HG03571 (cell line): ENCODE data around the gene UFC1.
A peak's percentile ranks its signal among the peaks of the same experiment; 100 is the strongest.

Experiments
- ATAC-seq: cut with Tn5 transposase; IDR thresholded peaks from one replicate; pipeline ENCODE4 v1.9.1; 2021; ENCODE audit not compliant: unreplicated experiment

UFC1 gene

GRCh38 chr1:161133220-161133740 is 20.5 kb upstream of the UFC1 start:
- no peak for ATAC-seq

- no peak for ATAC-seq
Observed at GRCh38 chr1:161137881-161138280, 15.9 kb upstream of the UFC1 start.

DNA sequence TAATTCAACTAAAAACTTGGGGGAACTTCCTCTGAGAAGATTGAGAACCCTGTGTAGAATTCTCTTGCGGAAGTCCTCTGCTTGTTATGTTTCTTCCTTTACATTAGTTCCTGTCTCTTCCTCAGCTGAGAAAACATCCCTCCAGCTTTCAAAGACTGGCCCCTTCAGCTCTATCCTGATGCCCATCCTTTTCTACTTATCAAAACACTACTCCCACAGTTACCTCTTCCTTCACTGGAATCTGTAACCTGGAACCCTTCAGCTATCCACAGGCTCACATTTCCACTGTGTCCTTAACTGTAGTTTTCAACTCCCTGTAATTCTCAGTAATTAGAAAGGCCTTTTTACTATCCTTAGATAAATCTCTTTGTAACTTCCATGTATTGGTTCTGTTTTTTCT is 15.3 kb upstream of the UFC1 start:
- no peak for ATAC-seq

DNA sequence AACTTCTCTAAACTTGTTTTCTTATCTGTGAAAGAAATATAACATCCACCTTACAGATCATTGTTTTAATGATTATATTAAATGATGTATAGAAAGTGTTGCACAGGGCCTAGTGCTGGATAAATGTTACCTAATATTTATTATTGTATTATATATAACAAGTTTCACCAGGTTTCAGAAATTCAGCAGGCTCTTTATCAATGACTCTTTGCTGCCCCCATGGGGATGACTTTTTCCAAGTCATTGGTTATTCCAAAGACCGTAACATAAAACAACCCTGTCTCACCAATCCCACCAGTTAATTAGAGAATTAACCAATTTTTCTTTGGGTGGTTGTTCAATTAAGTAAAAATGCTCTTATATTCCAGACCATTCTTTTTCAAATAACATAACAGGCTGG is 14.0 kb upstream of the UFC1 start:
- no peak for ATAC-seq

DNA sequence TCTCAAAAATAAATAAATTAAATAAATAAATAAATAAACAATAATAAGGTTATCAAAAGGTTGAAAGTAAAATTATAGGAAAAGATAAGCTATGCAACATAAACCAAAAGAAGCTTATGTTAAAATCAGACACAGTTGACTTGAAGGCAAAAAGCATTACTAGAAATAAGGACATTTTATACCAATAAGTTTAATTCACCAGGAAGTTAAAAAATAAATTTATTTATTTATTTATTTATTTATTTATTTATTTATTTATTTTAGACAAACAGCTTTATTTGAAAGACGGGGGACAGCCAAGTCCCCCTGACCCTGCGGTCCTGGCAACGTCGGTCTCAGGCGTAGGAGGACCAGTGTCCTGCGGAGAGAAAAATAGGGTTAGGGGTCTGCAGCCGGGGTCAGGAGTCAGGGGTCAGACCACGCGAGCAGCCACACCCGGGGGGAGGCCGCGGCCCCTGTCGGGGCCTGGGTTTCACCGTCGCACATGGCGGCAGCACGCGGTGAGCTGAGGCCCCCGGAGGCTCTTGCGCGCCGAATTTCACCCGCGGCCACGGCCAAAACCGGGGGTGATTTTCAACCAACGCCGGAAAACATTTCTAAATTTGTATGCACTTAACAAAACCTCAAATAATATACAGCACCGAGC is 12.9 kb upstream of the UFC1 start:
- no peak for ATAC-seq

- no peak for ATAC-seq
Observed at GRCh38 chr1:161145832-161146231, 7.9 kb upstream of the UFC1 start.

- ATAC-seq: no peak
Observed at GRCh38 chr1:161153176-161153575, 602 bp upstream of the UFC1 start.

- no peak for ATAC-seq
Observed at GRCh38 chr1:161157867-161158266, 4.1 kb downstream of the UFC1 start.

DNA sequence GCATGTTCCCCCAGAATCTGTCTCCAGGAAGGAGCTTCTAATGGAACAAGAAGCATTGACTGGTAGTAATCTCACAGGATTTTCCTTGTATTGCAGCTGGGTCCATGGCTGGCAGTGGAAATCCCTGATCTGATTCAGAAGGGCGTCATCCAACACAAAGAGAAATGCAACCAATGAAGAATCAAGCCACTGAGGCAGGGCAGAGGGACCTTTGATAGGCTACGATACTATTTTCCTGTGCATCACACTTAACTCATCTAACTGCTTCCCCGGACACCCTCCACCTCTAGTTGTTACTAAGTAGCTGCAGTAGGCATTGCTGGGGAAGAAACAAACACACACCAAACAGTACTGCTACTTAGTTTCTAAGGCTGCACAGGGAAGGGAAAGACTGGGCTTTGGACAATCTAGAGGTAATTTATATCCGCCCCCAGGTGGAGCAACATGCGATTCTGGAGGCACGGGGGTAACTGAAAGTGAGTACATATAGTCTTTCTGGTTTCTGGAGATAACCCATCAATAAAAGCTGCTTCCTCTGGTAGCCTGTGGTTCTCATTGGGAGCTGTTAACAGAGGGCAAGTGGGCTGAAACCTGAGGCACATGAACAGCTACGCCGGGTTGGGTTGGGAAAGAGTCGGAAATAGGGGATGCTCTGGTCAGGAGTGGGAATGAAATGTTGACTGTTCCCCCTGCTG is 4.7 kb downstream of the UFC1 start:
- no peak for ATAC-seq

DNA sequence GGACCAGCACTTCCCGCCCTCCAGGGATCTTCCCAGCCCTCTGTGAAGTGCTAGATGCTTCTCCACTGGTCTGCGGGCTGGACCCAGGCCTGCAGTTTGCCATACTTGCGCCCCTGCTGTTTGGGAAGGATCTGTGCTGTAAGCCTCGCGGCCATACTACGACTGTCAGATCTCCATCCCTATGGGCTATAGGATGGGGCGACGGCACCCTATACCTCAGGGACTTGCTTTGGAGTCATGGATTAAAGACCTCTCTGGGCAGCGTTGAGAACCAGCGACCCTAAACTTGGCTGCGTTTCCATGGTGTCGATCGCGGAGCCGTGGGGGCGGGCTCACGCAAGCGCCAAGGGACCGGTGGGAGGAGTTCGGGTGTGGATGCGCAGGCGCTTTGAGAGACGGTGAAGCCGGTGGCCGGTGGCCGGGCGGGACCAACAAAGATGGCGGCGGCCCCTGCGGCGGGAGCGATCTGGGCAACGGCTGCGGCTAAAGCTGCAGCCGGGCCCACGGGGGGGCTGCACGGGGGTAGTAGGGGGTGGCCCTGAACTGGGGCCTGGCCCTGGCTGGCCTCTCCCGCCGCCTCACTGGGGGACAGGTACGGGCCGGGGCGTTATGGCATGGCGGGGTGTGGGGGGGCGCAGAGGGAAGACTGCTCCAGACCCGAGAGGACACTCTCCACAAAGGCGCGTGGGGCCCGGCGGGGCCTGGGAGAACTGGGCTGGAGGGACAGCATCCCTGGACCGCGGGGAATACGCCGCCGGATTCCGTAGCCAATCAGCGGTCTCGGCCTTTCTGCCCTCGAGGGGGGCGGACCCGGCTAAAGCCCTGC is 5.5 kb downstream of the UFC1 start, which contains the start of gene USP21:
USP21 (plus strand) TSS at position 414 of the 826 bp plus-strand sequence. CDS start 1,141 bp downstream, outside the sequence.
- ATAC-seq: peak; percentile 82

DNA sequence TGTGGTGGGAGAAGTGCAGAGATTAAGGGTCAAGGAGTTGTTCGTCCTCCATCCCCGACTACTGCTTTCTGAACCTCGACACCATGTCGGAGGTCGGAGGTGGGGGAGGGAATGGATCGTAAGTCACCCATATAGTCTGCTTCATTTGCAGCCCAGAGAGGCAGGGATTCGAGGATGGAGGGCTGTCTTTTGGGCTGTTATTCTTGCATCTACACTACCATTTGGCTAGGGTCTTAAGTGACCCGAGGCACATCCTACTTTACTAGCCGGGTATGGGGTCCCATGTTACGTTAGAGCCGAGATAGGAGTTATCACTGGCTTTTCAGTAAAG is 6.1 kb downstream of the UFC1 start:
- ATAC-seq: no peak

DNA sequence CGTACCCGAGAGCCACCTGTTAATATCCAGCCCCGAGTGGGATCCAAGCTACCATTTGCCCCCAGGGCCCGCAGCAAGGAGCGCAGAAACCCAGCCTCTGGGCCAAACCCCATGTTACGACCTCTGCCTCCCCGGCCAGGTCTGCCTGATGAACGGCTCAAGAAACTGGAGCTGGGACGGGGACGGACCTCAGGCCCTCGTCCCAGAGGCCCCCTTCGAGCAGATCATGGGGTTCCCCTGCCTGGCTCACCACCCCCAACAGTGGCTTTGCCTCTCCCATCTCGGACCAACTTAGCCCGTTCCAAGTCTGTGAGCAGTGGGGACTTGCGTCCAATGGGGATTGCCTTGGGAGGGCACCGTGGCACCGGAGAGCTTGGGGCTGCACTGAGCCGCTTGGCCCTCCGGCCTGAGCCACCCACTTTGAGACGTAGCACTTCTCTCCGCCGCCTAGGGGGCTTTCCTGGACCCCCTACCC is 6.9 kb downstream of the UFC1 start:
- no peak for ATAC-seq

DNA sequence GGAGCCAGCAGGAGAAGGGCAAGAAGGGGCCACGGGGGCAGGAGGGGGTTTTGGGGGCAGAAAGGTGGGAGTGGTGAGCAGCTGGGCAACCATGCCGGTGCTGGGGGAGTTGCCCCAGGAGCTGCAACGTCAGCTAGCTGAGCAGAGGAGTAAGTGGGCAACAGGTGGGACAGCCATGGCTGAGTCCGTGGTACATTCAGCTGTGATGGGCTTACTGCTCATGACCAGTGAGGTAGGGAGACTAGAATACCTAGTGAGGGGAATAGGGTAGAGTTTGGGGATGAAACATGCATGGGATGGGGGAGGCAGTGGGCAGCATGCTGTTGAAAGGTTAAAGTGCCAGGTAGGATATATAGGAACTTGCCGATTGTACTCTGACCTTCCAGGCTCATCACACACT is 7.9 kb downstream of the UFC1 start:
- ATAC-seq: no peak

- ATAC-seq: no peak
Observed at GRCh38 chr1:161162052-161162451, 8.3 kb downstream of the UFC1 start.

GRCh38 chr1:161162806-161163205 is 9.0 kb downstream of the UFC1 start:
- ATAC-seq: no peak

DNA sequence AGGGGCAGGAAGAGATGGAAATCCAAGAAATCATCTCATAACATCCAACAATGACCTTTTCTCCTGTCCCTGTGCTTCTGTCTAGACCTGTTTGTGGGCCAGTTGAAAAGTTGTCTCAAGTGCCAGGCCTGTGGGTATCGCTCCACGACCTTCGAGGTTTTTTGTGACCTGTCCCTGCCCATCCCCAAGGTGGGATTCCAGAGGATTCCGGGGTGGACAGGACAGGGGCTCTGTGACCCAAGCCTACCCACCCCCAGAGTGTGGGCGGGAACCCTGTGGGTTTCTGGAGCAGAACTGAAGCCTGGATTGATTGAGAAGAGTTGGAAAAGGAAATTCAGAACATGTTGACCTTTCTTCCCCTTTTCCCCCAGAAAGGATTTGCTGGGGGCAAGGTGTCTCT is 10.0 kb downstream of the UFC1 start:
- no peak for ATAC-seq

DNA sequence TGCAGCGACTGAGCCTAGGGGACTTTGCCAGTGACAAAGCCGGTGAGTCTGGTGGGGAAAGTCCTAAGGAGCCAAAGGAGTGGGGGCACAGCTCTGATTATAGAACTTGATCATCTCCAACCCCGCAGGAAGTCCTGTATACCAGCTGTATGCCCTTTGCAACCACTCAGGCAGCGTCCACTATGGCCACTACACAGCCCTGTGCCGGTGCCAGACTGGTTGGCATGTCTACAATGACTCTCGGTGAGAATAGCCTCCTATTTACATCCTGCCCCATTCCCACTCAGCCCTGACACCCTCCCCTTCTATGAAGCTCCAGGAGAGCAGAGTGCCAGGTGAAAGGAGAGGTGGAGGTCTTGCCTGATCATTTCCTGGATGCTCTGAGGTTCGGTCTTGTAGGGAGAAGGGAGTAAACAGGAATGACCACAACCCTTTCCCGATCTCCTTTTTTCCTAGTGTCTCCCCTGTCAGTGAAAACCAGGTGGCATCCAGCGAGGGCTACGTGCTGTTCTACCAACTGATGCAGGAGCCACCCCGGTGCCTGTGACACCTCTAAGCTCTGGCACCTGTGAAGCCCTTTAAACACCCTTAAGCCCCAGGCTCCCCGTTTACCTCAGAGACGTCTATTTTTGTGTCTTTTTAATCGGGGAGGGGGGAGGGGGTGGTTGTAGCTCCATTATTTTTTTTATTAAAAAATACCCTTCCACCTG is 11.3 kb downstream of the UFC1 start:
- ATAC-seq: no peak

- peak; percentile 91 for ATAC-seq
Observed at GRCh38 chr1:161165742-161166668, 12.2 kb downstream of the UFC1 start, which contains the start of gene PPOX. TSS of gene PPOX (plus strand) at chr1:161166426. CDS start at chr1:161166848, 422 bp downstream.

DNA sequence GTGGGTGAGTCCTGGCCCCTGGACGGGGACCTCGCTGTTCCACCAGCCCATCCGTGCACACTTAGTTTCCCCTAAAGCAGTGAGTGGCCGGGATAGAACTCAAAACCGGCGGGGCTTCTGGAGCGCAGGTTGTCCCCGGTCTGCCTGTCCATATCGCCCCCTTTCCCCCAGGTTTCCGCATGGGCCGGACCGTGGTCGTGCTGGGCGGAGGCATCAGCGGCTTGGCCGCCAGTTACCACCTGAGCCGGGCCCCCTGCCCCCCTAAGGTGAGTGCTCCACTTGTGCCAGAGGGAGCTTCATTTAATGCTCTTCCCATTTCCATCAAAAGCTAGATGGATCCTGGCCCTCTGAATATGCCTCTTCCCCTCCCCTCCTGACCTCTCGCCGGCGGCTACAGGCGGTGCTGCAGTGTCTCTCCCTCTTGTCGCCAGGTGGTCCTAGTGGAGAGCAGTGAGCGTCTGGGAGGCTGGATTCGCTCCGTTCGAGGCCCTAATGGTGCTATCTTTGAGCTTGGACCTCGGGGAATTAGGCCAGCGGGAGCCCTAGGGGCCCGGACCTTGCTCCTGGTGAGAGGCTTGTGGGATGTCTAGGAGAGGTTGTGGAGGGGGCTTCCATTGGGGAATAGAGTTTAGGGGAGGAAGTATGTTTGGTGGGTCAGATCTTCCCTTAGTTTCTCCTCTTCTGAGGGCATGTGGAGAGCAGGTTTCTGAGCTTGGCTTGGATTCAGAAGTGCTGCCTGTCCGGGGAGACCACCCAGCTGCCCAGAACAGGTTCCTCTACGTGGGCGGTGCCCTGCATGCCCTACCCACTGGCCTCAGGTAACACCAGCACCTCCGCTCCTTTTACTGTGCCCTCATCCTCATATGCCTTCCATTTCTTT is 13.1 kb downstream of the UFC1 start:
- peak; percentile 1 for ATAC-seq
